Measurements from ENCODE around the gene PLRG1.

The PLRG1 gene

DNA sequence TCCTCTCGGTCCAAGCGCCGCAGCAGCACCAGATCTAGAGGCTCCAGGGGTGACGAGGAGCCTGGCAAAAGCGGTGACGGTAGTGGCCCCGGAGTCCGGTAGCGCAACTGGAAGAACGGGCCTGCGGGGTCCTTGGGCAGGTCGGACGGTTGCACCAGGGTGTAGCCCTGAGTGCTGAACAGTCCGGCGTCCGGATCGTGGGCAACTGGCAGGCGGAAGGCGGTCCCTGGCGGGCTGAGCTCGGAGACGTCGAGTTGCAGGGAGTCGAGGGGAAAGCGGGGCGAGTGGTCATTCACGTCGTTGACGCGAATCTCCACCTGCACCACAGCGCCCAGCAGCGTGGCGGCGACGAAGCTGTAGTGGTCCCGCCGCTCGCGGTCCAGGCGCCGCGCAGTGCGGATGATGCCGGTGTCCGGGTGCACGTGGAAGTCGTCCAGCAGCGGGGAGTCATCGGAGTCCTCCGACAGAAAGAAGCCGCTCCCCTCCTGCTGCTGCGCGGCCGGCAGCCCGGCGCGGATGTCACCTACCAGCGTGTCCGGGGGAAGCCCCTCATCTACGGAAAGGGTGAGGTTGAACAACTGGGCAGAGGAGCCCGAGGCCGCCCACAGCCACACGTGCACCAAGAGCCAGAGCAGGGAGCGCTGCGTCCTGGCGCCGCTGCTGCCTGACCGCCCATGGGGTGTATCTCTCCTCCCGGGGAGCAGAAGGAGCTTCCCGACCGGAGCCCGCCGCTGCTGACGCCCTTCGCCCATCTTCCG, 59.4 kb downstream of the PLRG1 start:
- TF ChIP-seq, protein P1, sequence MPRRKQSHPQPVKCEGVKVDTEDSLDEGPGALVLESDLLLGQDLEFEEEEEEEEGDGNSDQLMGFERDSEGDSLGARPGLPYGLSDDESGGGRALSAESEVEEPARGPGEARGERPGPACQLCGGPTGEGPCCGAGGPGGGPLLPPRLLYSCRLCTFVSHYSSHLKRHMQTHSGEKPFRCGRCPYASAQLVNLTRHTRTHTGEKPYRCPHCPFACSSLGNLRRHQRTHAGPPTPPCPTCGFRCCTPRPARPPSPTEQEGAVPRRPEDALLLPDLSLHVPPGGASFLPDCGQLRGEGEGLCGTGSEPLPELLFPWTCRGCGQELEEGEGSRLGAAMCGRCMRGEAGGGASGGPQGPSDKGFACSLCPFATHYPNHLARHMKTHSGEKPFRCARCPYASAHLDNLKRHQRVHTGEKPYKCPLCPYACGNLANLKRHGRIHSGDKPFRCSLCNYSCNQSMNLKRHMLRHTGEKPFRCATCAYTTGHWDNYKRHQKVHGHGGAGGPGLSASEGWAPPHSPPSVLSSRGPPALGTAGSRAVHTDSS (tag by site-specific recombination; IDR thresholded peaks at IDR 0.05), result no peak
- TF ChIP-seq, protein P2, sequence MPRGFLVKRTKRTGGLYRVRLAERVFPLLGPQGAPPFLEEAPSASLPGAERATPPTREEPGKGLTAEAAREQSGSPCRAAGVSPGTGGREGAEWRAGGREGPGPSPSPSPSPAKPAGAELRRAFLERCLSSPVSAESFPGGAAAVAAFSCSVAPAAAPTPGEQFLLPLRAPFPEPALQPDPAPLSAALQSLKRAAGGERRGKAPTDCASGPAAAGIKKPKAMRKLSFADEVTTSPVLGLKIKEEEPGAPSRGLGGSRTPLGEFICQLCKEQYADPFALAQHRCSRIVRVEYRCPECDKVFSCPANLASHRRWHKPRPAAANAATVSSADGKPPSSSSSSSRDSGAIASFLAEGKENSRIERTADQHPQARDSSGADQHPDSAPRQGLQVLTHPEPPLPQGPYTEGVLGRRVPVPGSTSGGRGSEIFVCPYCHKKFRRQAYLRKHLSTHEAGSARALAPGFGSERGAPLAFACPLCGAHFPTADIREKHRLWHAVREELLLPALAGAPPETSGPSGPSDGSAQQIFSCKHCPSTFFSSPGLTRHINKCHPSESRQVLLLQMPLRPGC (tag by site-specific recombination; IDR thresholded peaks at IDR 0.05), result no peak
- no peak for TF ChIP-seq ZBTB48 (tag by site-specific recombination; IDR thresholded peaks at IDR 0.05)
- TF ChIP-seq ZNF660 (tag by site-specific recombination; IDR thresholded peaks at IDR 0.05), result no peak
- TF ChIP-seq ZNF140 (tag by site-specific recombination; IDR thresholded peaks at IDR 0.05), result no peak
- no peak for TF ChIP-seq PRDM1 (tag by site-specific recombination; IDR thresholded peaks at IDR 0.05)
- TF ChIP-seq, protein P3, sequence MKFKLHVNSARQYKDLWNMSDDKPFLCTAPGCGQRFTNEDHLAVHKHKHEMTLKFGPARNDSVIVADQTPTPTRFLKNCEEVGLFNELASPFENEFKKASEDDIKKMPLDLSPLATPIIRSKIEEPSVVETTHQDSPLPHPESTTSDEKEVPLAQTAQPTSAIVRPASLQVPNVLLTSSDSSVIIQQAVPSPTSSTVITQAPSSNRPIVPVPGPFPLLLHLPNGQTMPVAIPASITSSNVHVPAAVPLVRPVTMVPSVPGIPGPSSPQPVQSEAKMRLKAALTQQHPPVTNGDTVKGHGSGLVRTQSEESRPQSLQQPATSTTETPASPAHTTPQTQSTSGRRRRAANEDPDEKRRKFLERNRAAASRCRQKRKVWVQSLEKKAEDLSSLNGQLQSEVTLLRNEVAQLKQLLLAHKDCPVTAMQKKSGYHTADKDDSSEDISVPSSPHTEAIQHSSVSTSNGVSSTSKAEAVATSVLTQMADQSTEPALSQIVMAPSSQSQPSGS (tag by site-specific recombination; IDR thresholded peaks at IDR 0.05; ENCODE audit: low read depth), result no peak
- TF ChIP-seq ZNF37A (tag by site-specific recombination; IDR thresholded peaks at IDR 0.05), result no peak
- no peak for TF ChIP-seq ZXDB (tag by site-specific recombination; IDR thresholded peaks at IDR 0.05)
- no peak for TF ChIP-seq ZNF837 (tag by site-specific recombination; IDR thresholded peaks at IDR 0.05)
- TF ChIP-seq, protein P4, sequence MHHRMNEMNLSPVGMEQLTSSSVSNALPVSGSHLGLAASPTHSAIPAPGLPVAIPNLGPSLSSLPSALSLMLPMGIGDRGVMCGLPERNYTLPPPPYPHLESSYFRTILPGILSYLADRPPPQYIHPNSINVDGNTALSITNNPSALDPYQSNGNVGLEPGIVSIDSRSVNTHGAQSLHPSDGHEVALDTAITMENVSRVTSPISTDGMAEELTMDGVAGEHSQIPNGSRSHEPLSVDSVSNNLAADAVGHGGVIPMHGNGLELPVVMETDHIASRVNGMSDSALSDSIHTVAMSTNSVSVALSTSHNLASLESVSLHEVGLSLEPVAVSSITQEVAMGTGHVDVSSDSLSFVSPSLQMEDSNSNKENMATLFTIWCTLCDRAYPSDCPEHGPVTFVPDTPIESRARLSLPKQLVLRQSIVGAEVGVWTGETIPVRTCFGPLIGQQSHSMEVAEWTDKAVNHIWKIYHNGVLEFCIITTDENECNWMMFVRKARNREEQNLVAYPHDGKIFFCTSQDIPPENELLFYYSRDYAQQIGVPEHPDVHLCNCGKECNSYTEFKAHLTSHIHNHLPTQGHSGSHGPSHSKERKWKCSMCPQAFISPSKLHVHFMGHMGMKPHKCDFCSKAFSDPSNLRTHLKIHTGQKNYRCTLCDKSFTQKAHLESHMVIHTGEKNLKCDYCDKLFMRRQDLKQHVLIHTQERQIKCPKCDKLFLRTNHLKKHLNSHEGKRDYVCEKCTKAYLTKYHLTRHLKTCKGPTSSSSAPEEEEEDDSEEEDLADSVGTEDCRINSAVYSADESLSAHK (tag by site-specific recombination; IDR thresholded peaks at IDR 0.05), result no peak
- peak; percentile 28 for TF ChIP-seq ZFHX2 (tag by site-specific recombination; conservative IDR thresholded peaks at IDR 0.05)
- TF ChIP-seq ZNF202 (tag by site-specific recombination; IDR thresholded peaks at IDR 0.05; ENCODE audit: borderline replicate concordance), result 0 out of 2 replicates have a peak, but pooled peaks have one; percentile 27
- TF ChIP-seq, protein P5, sequence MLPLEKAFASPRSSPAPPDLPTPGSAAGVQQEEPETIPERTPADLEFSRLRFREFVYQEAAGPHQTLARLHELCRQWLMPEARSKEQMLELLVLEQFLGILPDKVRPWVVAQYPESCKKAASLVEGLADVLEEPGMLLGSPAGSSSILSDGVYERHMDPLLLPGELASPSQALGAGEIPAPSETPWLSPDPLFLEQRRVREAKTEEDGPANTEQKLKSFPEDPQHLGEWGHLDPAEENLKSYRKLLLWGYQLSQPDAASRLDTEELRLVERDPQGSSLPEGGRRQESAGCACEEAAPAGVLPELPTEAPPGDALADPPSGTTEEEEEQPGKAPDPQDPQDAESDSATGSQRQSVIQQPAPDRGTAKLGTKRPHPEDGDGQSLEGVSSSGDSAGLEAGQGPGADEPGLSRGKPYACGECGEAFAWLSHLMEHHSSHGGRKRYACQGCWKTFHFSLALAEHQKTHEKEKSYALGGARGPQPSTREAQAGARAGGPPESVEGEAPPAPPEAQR (tag by site-specific recombination; IDR thresholded peaks at IDR 0.05), result no peak
- no peak for TF ChIP-seq MZF1 (tag by site-specific recombination; IDR thresholded peaks at IDR 0.05; ENCODE audit: borderline replicate concordance)
- peak; percentile 87 for TF ChIP-seq ZBTB8A (tag by site-specific recombination; IDR thresholded peaks at IDR 0.05)
- TF ChIP-seq RBAK (tag by site-specific recombination; IDR thresholded peaks at IDR 0.05), result no peak
- no peak for TF ChIP-seq MEIS1 (CRISPR knock-in tag; IDR thresholded peaks at IDR 0.05; ENCODE audit: borderline replicate concordance)
- TF ChIP-seq TRIM28 (IDR thresholded peaks at IDR 0.05; ENCODE audit: borderline replicate concordance, low read length), result no peak
- peak overlapping the region; percentile 50 for H3K4me3 ChIP-seq (ENCODE audit: low read depth, low read length)
- POLR2A ChIA-PET, result interaction anchor here (0.9 to 1.0 kb wide), 2 partner anchors 24 to 59 kb away, joined by 4 to 7 read pairs; partner anchors contain the start of gene PLRG1

More for the DNA sequence above, 59.4 kb downstream of the PLRG1 start:
- no peaks in the 10 kb centered on the region for H3K36me3 ChIP-seq (ENCODE audit: control insufficient read depth in 2 of 2, insufficient read depth in 1 of 2, low read length in 2 of 2)
- no peaks in the 10 kb centered on the region for H3K4me1 ChIP-seq (ENCODE audit: control insufficient read depth, insufficient read depth, low read length)
- no peaks in the 10 kb centered on the region for H3K9me3 ChIP-seq (ENCODE audit: control insufficient read depth, insufficient read depth, low read depth, low read length)
- CTCF ChIA-PET, result interaction anchor here (0.7 to 1.3 kb wide), 4 partner anchors 13 to 74 kb away, joined by 3 read pairs; no protein-coding TSS in a partner anchor
- no peak overlapping the region; the same call in 1 of the 2 replicates for H3K27ac ChIP-seq (ENCODE audit: extremely low read depth, low read depth, low read length)
